HCT116 (cell line): ENCODE data around the gene CKAP4. TPM values are rescaled to one million over a fixed set of nuclear protein-coding genes. Genes with fewer than 3 reads are reported as not detected.

Experiments
- ATAC-seq: fragments of 200-7000 bp; cut with Tn5 transposase; 2 replicates; pipeline ENCODE4 v1.9.1; 2020; ENCODE audit warnings: mild to moderate bottlenecking, moderate library complexity
- BruUV-seq: library from RNA; stranded (reverse); fragments of 400-500 nt; replicated peaks from 2 replicates; lab custom pipeline; 2021; lab: Mats Ljungman, UMichigan
- CTCF ChIA-PET: fragments of 300-600 bp; sonication (Branson Sonifier 250); formaldehyde crosslinking; loops from one replicate; lab custom pipeline; 2021; ENCODE audit warnings: antibody characterized with exemption; lab: Charles Lee
- POLR2A ChIA-PET: fragments of 300-600, 350-600 bp; sonication (Branson Sonifier 250); formaldehyde crosslinking; loops from one replicate; lab custom pipeline; 2021; ENCODE audit warnings: antibody characterized with exemption; lab: Charles Lee
- RAD21 ChIA-PET, 2 experiments: fragments of 300-600 bp; sonication (Branson Sonifier 250); formaldehyde crosslinking; loops; one replicate each; lab custom pipeline; 2023; ENCODE audit warnings: low total read pairs in 2 of 2; ENCODE audit not compliant: uncharacterized antibody in 2 of 2, unreplicated experiment in 2 of 2, low non-redundant PET in 1 of 2; lab: Charles Lee
- DNase-seq: peaks from one replicate; pipeline ENCODE4 v3.0.0-alpha.2; 2010; ENCODE audit warnings: low read depth, low spot score
- H2AFZ ChIP-seq: fragments of 200-600 bp; shearing (Covaris generic), sonication (generic); 2 replicates; pipeline ENCODE4 v1.6.1; 2017; ENCODE audit warnings: low read depth, mixed run types, mixed read lengths, antibody characterized with exemption, low read length; ENCODE audit not compliant: poor library complexity, severe bottlenecking
- H3K27ac ChIP-seq: 2 replicates; pipeline ENCODE4 v1.5.1; 2012; ENCODE audit warnings: low read depth, low read length
- H3K27me3 ChIP-seq: fragments of 200-600 bp; sonication (generic); 2 replicates; pipeline ENCODE4 v1.6.1; 2016; ENCODE audit warnings: mixed run types, low read length, mixed read lengths; ENCODE audit not compliant: insufficient read depth
- H3K36me3 ChIP-seq, 2 experiments: fragments of 200-500 bp in 1 of 2; fragments of 200-600 bp in 1 of 2; sonication (Bioruptor generic) in 1 of 2; sonication (generic) in 1 of 2; 2 replicates each; pipeline versions ENCODE4 v1.5.1 to v1.6.1; 2014 to 2016; ENCODE audit warnings: low read length in 2 of 2, inconsistent platforms in 1 of 2, mixed read lengths in 1 of 2, mixed run types in 1 of 2; ENCODE audit not compliant: insufficient read depth in 2 of 2, control insufficient read depth in 1 of 2
- H3K4me1 ChIP-seq, 2 experiments: fragments of 200-600 bp in 1 of 2; sonication (generic) in 1 of 2; 2 replicates each; pipeline versions ENCODE4 v1.5.1 to v1.6.1; 2012 to 2017; ENCODE audit warnings: low read length in 2 of 2, inconsistent platforms in 1 of 2, mild to moderate bottlenecking in 1 of 2, mixed read lengths in 1 of 2, mixed run types in 1 of 2, moderate library complexity in 1 of 2; ENCODE audit not compliant: insufficient read depth in 2 of 2, control insufficient read depth in 1 of 2
- H3K4me2 ChIP-seq: fragments of 200-600 bp; sonication (generic); 2 replicates; pipeline ENCODE4 v1.6.1; 2017; ENCODE audit warnings: mixed run types, low read length, mixed read lengths
- H3K4me3 ChIP-seq, 2 experiments: fragments of 200-600 bp in 1 of 2; sonication (generic) in 1 of 2; replicated peaks in 1 of 2; 2 replicates each; pipeline ENCODE4 v1.5.1; 2011 to 2016; ENCODE audit warnings: low read length in 2 of 2, control low read depth in 1 of 2, low read depth in 1 of 2, mild to moderate bottlenecking in 1 of 2, mixed read lengths in 1 of 2, mixed run types in 1 of 2
- H3K79me2 ChIP-seq: fragments of 200-600 bp; sonication (generic); 2 replicates; pipeline ENCODE4 v1.6.1; 2017; ENCODE audit warnings: mild to moderate bottlenecking, mixed run types, low read length, moderate library complexity, mixed read lengths; ENCODE audit not compliant: insufficient read depth
- H3K9ac ChIP-seq: fragments of 200-600 bp; sonication (generic); 2 replicates; pipeline ENCODE4 v1.6.1; 2016; ENCODE audit warnings: low read length, mixed read lengths
- H3K9me2 ChIP-seq: fragments of 200-600 bp; sonication (generic), shearing (Covaris generic); 2 replicates; pipeline ENCODE4 v1.6.1; 2017; ENCODE audit warnings: mixed run types, mild to moderate bottlenecking, moderate library complexity; ENCODE audit not compliant: insufficient read depth
- H3K9me3 ChIP-seq, 2 experiments: fragments of 200-500 bp in 1 of 2; fragments of 200-600 bp in 1 of 2; sonication (Bioruptor generic) in 1 of 2; sonication (generic) in 1 of 2; 2 replicates each; pipeline ENCODE4 v1.6.1; 2014 to 2017; ENCODE audit warnings: low read length in 2 of 2, mixed read lengths in 2 of 2, inconsistent platforms in 1 of 2, low read depth in 1 of 2, mild to moderate bottlenecking in 1 of 2, mixed run types in 1 of 2, moderate library complexity in 1 of 2; ENCODE audit not compliant: control insufficient read depth in 1 of 2, insufficient read depth in 1 of 2
- H4K20me1 ChIP-seq: fragments of 200-600 bp; sonication (generic), shearing (Covaris generic); 2 replicates; pipeline ENCODE4 v1.6.1; 2017; ENCODE audit warnings: mixed run types, mild to moderate bottlenecking, moderate library complexity; ENCODE audit not compliant: insufficient read depth
- CBX3 ChIP-seq: IDR thresholded peaks from 2 replicates; pipeline ENCODE4 v1.6.1; 2012; ENCODE audit warnings: low read depth
- SIN3A ChIP-seq: IDR thresholded peaks from 2 replicates; pipeline ENCODE4 v1.6.1; 2012; ENCODE audit warnings: low read depth
- SRF ChIP-seq: IDR thresholded peaks from 2 replicates; pipeline ENCODE4 v1.6.1; 2012; ENCODE audit warnings: low read depth
- intact Hi-C: fragments of 100-400 bp; cut with micrococcal nuclease; formaldehyde crosslinking; loops from 2 replicates; pipeline ENCODE4 v1.10.0; 2022
- total RNA-seq: library from RNA; stranded (reverse); gene quantifications from one replicate; pipeline ENCODE4 v1.2.1, GENCODE V29; 2021; ENCODE audit not compliant: unreplicated experiment
- TF ChIP-seq, protein P1 (sequence below), 3 experiments: fragments of 200-600 bp in 1 of 3; sonication (generic) in 1 of 3; IDR thresholded peaks in 2 of 3; conservative IDR thresholded peaks in 1 of 3; 2 replicates each; pipeline ENCODE4 v1.5.1; 2012 to 2017; ENCODE audit warnings: low read depth in 2 of 3, low read length in 2 of 3, antibody characterized with exemption in 1 of 3, borderline replicate concordance in 1 of 3, control low read depth in 1 of 3, mild to moderate bottlenecking in 1 of 3, mixed read lengths in 1 of 3, mixed run types in 1 of 3, moderate library complexity in 1 of 3; ENCODE audit not compliant: insufficient read depth in 1 of 3
- TF ChIP-seq, protein P2 (sequence below): IDR thresholded peaks from 2 replicates; pipeline ENCODE4 v1.6.1; 2011; ENCODE audit warnings: mild to moderate bottlenecking, low read length, moderate library complexity; ENCODE audit not compliant: insufficient replicate concordance; ENCODE audit errors: extremely low read depth

Gene CKAP4
- total RNA-seq, 1 experiment from 2014 or later = 45.9 TPM

GRCh38 chr12:106280106-106280505 is 32.3 kb upstream of the CKAP4 start:
- H3K4me3 ChIP-seq = no peak overlapping the region
- CTCF ChIA-PET = interaction anchor here (3.3 kb wide), 1 partner anchor 53 kb away, joined by 12 read pairs; no protein-coding TSS in a partner anchor
- H3K9me3 ChIP-seq = peaks cover 0 to 7% of the 10 kb centered on the region in 2 experiments; a peak in 1 of 4 replicates
- no peak for ATAC-seq
- no peaks in the 10 kb centered on the region for H4K20me1 ChIP-seq
- POLR2A ChIA-PET = no interaction called here
- H3K36me3 ChIP-seq = no peaks in the 10 kb centered on the region
- BruUV-seq = no TSS peak
- no peak overlapping the region for H2AFZ ChIP-seq
- no peaks in the 10 kb centered on the region for H3K9me2 ChIP-seq
- DNase-seq = no peak
- intact Hi-C loops = loop anchor here (5.0 kb wide), 1 partner anchor 33 kb away; the partner anchor contains the start of gene CKAP4
- H3K4me2 ChIP-seq = no peak overlapping the region
- H3K4me1 ChIP-seq = no peaks in the 10 kb centered on the region
- no peaks in the 10 kb centered on the region for H3K27me3 ChIP-seq
- RAD21 ChIA-PET = no interaction called here
- no peak overlapping the region for H3K9ac ChIP-seq
- H3K79me2 ChIP-seq = no peaks in the 10 kb centered on the region
- H3K27ac ChIP-seq = no peak overlapping the region
- TF ChIP-seq, protein P1, sequence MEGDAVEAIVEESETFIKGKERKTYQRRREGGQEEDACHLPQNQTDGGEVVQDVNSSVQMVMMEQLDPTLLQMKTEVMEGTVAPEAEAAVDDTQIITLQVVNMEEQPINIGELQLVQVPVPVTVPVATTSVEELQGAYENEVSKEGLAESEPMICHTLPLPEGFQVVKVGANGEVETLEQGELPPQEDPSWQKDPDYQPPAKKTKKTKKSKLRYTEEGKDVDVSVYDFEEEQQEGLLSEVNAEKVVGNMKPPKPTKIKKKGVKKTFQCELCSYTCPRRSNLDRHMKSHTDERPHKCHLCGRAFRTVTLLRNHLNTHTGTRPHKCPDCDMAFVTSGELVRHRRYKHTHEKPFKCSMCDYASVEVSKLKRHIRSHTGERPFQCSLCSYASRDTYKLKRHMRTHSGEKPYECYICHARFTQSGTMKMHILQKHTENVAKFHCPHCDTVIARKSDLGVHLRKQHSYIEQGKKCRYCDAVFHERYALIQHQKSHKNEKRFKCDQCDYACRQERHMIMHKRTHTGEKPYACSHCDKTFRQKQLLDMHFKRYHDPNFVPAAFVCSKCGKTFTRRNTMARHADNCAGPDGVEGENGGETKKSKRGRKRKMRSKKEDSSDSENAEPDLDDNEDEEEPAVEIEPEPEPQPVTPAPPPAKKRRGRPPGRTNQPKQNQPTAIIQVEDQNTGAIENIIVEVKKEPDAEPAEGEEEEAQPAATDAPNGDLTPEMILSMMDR (IDR thresholded peaks at IDR 0.05 in 2 of 3, conservative IDR thresholded peaks at IDR 0.05 in 1 of 3; ENCODE audit: borderline replicate concordance in 1 of 3, insufficient read depth in 1 of 3, low read depth in 2 of 3, low read length in 2 of 3) = no peak
- TF ChIP-seq CBX3 (no peak), SRF (no peak), SIN3A (no peak)
- TF ChIP-seq, protein P2, sequence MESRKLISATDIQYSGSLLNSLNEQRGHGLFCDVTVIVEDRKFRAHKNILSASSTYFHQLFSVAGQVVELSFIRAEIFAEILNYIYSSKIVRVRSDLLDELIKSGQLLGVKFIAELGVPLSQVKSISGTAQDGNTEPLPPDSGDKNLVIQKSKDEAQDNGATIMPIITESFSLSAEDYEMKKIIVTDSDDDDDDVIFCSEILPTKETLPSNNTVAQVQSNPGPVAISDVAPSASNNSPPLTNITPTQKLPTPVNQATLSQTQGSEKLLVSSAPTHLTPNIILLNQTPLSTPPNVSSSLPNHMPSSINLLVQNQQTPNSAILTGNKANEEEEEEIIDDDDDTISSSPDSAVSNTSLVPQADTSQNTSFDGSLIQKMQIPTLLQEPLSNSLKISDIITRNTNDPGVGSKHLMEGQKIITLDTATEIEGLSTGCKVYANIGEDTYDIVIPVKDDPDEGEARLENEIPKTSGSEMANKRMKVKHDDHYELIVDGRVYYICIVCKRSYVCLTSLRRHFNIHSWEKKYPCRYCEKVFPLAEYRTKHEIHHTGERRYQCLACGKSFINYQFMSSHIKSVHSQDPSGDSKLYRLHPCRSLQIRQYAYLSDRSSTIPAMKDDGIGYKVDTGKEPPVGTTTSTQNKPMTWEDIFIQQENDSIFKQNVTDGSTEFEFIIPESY = no peak
